ENCODE data around the gene ZHX3. TPM values are rescaled to one million over a fixed set of nuclear protein-coding genes. Genes with fewer than 3 reads are reported as not detected.

Gene ZHX3
- total and polyA plus RNA-seq, 2 of the 13 experiments (the other 11 are each of a cell fraction or from before 2014, with no cell fraction given), result 8.4 to 11.7 TPM

DNA sequence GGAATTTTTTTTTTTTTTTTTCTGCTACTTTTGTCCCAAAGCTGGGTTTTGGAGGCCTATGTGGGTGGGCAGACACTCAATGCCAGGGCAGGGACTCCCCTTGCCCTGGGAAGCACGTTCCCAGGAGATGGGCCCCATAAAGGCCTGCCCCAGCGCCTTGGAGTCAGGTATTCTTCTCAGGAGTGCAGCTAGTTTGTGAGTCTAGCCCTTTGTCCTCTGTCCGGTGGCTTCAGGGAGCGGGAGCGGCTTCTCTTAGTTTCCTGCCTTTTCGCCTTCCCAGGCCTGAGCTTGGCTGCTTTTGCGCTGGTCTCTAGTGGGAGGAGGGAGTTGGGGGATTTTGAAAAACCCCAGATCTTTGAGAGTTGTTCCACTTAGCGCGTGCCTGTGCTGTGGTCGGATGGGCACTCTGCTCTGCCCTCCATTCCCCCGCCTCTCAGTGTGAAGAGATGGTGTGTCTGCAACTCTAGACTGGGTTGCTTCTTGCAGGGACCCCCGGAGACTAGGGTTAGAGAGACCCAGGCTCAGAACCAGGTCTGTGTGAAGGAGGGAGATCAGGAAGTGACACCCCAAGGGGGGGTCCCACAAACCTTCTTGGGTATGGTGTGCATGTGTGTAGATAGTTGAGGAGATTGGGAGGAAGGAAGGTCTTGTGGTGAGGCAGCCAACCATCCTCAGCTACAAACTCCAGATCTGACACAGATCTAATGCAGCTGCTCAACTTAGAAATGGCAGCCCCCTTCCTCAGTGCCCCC is 178.9 kb downstream of the ZHX3 start (continued):
- TF ChIP-seq TCF7 (IDR thresholded peaks at IDR 0.05; ENCODE audit: low read depth) (no peak), ZNF484 (CRISPR knock-in tag; IDR thresholded peaks at IDR 0.05; ENCODE audit: borderline replicate concordance, low read depth) (0 out of 2 replicates have a peak, but pooled peaks have one; percentile 52), ZNF615 (CRISPR knock-in tag; IDR thresholded peaks at IDR 0.05; ENCODE audit: borderline replicate concordance) (no peak), ZNF670 (CRISPR knock-in tag; IDR thresholded peaks at IDR 0.05; ENCODE audit: borderline replicate concordance) (no peak), PHB2 (IDR thresholded peaks at IDR 0.05; ENCODE audit: partially characterized antibody) (no peak), BRCA1 (CRISPR knock-in tag; IDR thresholded peaks at IDR 0.05) (no peak), MEIS1 (CRISPR knock-in tag; IDR thresholded peaks at IDR 0.05; ENCODE audit: borderline replicate concordance) (0 out of 2 replicates have a peak, but pooled peaks have one; percentile 21), TARDBP (CRISPR knock-in tag; IDR thresholded peaks at IDR 0.05) (peak; percentile 45), ZNF782 (CRISPR knock-in tag; IDR thresholded peaks at IDR 0.05; ENCODE audit: borderline replicate concordance) (peak; percentile 42; the same call in 1 of the 2 replicates), NFE2 (CRISPR knock-in tag; IDR thresholded peaks at IDR 0.05) (no peak), ZNF17 (CRISPR knock-in tag; IDR thresholded peaks at IDR 0.05) (no peak), SALL2 (CRISPR knock-in tag; IDR thresholded peaks at IDR 0.05) (no peak), BRD4 (CRISPR knock-in tag; IDR thresholded peaks at IDR 0.05) (peak; percentile 32; the same call in 1 of the 2 replicates), ZSCAN21 (CRISPR knock-in tag; IDR thresholded peaks at IDR 0.05; ENCODE audit: borderline replicate concordance) (no peak), TP53 (CRISPR knock-in tag; conservative IDR thresholded peaks at IDR 0.05) (no peak)
- TF ChIP-seq, protein P1, sequence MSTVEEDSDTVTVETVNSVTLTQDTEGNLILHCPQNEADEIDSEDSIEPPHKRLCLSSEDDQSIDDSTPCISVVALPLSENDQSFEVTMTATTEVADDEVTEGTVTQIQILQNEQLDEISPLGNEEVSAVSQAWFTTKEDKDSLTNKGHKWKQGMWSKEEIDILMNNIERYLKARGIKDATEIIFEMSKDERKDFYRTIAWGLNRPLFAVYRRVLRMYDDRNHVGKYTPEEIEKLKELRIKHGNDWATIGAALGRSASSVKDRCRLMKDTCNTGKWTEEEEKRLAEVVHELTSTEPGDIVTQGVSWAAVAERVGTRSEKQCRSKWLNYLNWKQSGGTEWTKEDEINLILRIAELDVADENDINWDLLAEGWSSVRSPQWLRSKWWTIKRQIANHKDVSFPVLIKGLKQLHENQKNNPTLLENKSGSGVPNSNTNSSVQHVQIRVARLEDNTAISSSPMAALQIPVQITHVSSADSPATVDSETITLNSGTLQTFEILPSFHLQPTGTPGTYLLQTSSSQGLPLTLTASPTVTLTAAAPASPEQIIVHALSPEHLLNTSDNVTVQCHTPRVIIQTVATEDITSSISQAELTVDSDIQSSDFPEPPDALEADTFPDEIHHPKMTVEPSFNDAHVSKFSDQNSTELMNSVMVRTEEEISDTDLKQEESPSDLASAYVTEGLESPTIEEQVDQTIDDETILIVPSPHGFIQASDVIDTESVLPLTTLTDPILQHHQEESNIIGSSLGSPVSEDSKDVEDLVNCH (CRISPR knock-in tag; IDR thresholded peaks at IDR 0.05), result 0 out of 2 replicates have a peak, but pooled peaks have one; percentile 14
- TF ChIP-seq, protein P2, sequence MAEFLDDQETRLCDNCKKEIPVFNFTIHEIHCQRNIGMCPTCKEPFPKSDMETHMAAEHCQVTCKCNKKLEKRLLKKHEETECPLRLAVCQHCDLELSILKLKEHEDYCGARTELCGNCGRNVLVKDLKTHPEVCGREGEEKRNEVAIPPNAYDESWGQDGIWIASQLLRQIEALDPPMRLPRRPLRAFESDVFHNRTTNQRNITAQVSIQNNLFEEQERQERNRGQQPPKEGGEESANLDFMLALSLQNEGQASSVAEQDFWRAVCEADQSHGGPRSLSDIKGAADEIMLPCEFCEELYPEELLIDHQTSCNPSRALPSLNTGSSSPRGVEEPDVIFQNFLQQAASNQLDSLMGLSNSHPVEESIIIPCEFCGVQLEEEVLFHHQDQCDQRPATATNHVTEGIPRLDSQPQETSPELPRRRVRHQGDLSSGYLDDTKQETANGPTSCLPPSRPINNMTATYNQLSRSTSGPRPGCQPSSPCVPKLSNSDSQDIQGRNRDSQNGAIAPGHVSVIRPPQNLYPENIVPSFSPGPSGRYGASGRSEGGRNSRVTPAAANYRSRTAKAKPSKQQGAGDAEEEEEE (CRISPR knock-in tag; IDR thresholded peaks at IDR 0.05; ENCODE audit: borderline replicate concordance), result 0 out of 2 replicates have a peak, but pooled peaks have one; percentile 8
- TF ChIP-seq, protein P3, sequence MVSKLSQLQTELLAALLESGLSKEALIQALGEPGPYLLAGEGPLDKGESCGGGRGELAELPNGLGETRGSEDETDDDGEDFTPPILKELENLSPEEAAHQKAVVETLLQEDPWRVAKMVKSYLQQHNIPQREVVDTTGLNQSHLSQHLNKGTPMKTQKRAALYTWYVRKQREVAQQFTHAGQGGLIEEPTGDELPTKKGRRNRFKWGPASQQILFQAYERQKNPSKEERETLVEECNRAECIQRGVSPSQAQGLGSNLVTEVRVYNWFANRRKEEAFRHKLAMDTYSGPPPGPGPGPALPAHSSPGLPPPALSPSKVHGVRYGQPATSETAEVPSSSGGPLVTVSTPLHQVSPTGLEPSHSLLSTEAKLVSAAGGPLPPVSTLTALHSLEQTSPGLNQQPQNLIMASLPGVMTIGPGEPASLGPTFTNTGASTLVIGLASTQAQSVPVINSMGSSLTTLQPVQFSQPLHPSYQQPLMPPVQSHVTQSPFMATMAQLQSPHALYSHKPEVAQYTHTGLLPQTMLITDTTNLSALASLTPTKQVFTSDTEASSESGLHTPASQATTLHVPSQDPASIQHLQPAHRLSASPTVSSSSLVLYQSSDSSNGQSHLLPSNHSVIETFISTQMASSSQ (IDR thresholded peaks at IDR 0.05; ENCODE audit: low read depth), result no peak
- TF ChIP-seq, protein P3 (CRISPR knock-in tag; IDR thresholded peaks at IDR 0.05; ENCODE audit: borderline replicate concordance), result no peak
- TF ChIP-seq, protein P4, sequence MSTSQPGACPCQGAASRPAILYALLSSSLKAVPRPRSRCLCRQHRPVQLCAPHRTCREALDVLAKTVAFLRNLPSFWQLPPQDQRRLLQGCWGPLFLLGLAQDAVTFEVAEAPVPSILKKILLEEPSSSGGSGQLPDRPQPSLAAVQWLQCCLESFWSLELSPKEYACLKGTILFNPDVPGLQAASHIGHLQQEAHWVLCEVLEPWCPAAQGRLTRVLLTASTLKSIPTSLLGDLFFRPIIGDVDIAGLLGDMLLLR (CRISPR knock-in tag; IDR thresholded peaks at IDR 0.05), result peak; percentile 33; the same call in 1 of the 2 replicates
